ENCODE data around the gene SEC24D.

DNA sequence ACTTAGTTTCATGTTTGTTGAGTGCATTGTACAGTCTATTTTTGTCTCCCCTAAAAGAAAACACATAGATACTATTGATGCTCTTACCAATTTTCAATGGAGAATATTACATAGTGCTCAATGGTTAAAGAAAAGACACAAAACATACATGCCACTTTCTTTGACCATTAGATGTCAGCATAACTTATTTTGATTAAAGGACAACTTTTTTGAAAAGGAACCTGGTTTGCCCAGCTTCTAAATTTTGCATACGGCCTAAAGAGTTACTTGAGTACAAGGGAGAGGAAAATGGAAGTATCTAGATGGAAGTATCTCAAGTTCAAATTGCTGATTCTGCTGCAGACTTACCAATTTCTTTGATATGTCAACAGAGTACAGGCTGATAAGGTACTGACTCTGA, 82.2 kb downstream of the SEC24D start:
- no peak for TF ChIP-seq POLR2AphosphoS5 (IDR thresholded peaks at IDR 0.05; ENCODE audit: low read depth, low read length)
- no peak for TF ChIP-seq TAF1 (IDR thresholded peaks at IDR 0.05; ENCODE audit: borderline replicate concordance, low read depth, low read length)
- TF ChIP-seq POLR2A (IDR thresholded peaks at IDR 0.05; ENCODE audit: low read depth, low read length), result no peak

Data from GM12892 (cell line).